Smooth muscle cell (in vitro differentiated cells): Measurements from ENCODE around the gene GPANK1. TPM values are rescaled to one million over a fixed set of nuclear protein-coding genes. Genes with fewer than 3 reads are reported as not detected.

Experiments used
- DNase-seq: peaks from one replicate; lab custom pipeline; 2025; ENCODE audit not compliant: unreplicated experiment; lab: John Stamatoyannopoulos, UW
- H2AFZ ChIP-seq: fragments of 200-600 bp; sonication (generic); 2 replicates; pipeline ENCODE4 v1.6.0; 2016; ENCODE audit warnings: antibody characterized with exemption, low read depth, mild to moderate bottlenecking
- H3F3A ChIP-seq: fragments of 200-600 bp; sonication (generic); 2 replicates; pipeline ENCODE4 v1.6.0; 2017; ENCODE audit warnings: antibody characterized with exemption, low read depth
- H3K27ac ChIP-seq: fragments of 200-600 bp; sonication (generic); 2 replicates; pipeline ENCODE4 v1.5.1; 2016; ENCODE audit warnings: low read depth, mild to moderate bottlenecking
- H3K27me3 ChIP-seq: fragments of 200-600 bp; sonication (generic); 2 replicates; pipeline ENCODE4 v1.6.1; 2016; ENCODE audit warnings: low read depth, mild to moderate bottlenecking
- H3K36me3 ChIP-seq: fragments of 200-600 bp; sonication (generic); 2 replicates; pipeline ENCODE4 v1.5.1; 2016; ENCODE audit warnings: low read depth
- H3K4me1 ChIP-seq: fragments of 200-600 bp; sonication (generic); 2 replicates; pipeline ENCODE4 v1.5.1; 2016; ENCODE audit warnings: low read depth
- H3K4me2 ChIP-seq: fragments of 200-600 bp; sonication (generic); 2 replicates; pipeline ENCODE4 v1.6.0; 2016; ENCODE audit warnings: mild to moderate bottlenecking
- H3K4me3 ChIP-seq: fragments of 200-600 bp; sonication (generic); 2 replicates; pipeline ENCODE4 v1.5.1; 2016; ENCODE audit warnings: mild to moderate bottlenecking
- H3K79me2 ChIP-seq: fragments of 200-600 bp; sonication (generic); 2 replicates; pipeline ENCODE4 v1.6.0; 2016; ENCODE audit warnings: low read depth, mild to moderate bottlenecking
- H3K9ac ChIP-seq: fragments of 200-600 bp; sonication (generic); 2 replicates; pipeline ENCODE4 v1.6.0; 2016; ENCODE audit warnings: low read depth
- H3K9me3 ChIP-seq: fragments of 200-600 bp; sonication (generic); replicated peaks from 2 replicates; pipeline ENCODE4 v1.5.1; 2016; ENCODE audit warnings: low read depth
- H4K20me1 ChIP-seq: fragments of 200-600 bp; sonication (generic); 2 replicates; pipeline ENCODE4 v1.6.0; 2016; ENCODE audit warnings: low read depth
- CTCF ChIP-seq: fragments of 200-600 bp; sonication (generic); IDR thresholded peaks from 2 replicates; pipeline ENCODE4 v1.5.1; 2017; ENCODE audit warnings: borderline replicate concordance, mild to moderate bottlenecking, antibody characterized with exemption; ENCODE audit not compliant: insufficient read depth, poor library complexity, severe bottlenecking
- WGBS: methylation state at CpG from one replicate; pipeline ENCODE4 v1.1.7; 2016; ENCODE audit warnings: low lambda C conversion rate; 5-methylcytosine and 5-hydroxymethylcytosine counted together
- polyA plus RNA-seq: library from polyadenylated mRNA; unstranded; fragments of >200 nt; fragmentation: Nextera tagmentation; extraction: Ambion mirVana; gene quantifications from 2 replicates; pipeline ENCODE4 v1.2.1, GENCODE V29; 2016
- total RNA-seq: library from RNA; depleted of rRNA; stranded (reverse); fragments of >200 nt; gene quantifications from 2 replicates; pipeline ENCODE4 v1.2.3, GENCODE V29; 2014

GPANK1 gene
- total and polyA plus RNA-seq, 2 experiments from 2014 or later, result 12.5 to 19.6 TPM

- H3K4me2 ChIP-seq, result no peak overlapping the region
- H4K20me1 ChIP-seq, result no peaks in the 10 kb centered on the region
- no peaks in the 10 kb centered on the region for H3F3A ChIP-seq
- H2AFZ ChIP-seq, result no peak overlapping the region
- H3K27ac ChIP-seq, result no peak overlapping the region
- H3K4me1 ChIP-seq, result no peaks in the 10 kb centered on the region
- WGBS, result 92% methylated on average over 4 of the region's 4 CpGs
- no peak overlapping the region for H3K4me3 ChIP-seq
- no peak overlapping the region for H3K9ac ChIP-seq
- no peak for TF ChIP-seq CTCF
- no peaks in the 10 kb centered on the region for H3K9me3 ChIP-seq
- DNase-seq, result no peak
- H3K79me2 ChIP-seq, result no peaks in the 10 kb centered on the region
- H3K36me3 ChIP-seq, result no peaks in the 10 kb centered on the region
- H3K27me3 ChIP-seq, result no peaks in the 10 kb centered on the region
Measured at GRCh38 chr6:31692353-31692752, 27.6 kb upstream of the GPANK1 start.

- Histone ChIP-seq H3K27me3 (no peaks in the 10 kb centered on the region), H3K9ac (no peak overlapping the region), H3K27ac (no peak overlapping the region), H4K20me1 (no peaks in the 10 kb centered on the region), H3K4me1 (no peaks in the 10 kb centered on the region), H3K4me3 (no peak overlapping the region), H3K79me2 (no peaks in the 10 kb centered on the region), H3K9me3 (no peaks in the 10 kb centered on the region), H3K36me3 (no peaks in the 10 kb centered on the region), H3K4me2 (no peak overlapping the region), H2AFZ (no peak overlapping the region), H3F3A (no peaks in the 10 kb centered on the region)
- DNase-seq, result no peak
- TF ChIP-seq CTCF, result no peak
- 96% methylated on average over 12 of the region's 12 CpGs for WGBS
Measured at GRCh38 chr6:31691564-31692108, 26.8 kb upstream of the GPANK1 start.

- no peaks in the 10 kb centered on the region for H3K27me3 ChIP-seq
- WGBS, result 94% methylated on average over 6 of the region's 6 CpGs
- no peak for DNase-seq
- TF ChIP-seq CTCF, result no peak
- H3K9me3 ChIP-seq, result no peaks in the 10 kb centered on the region
- H3K4me3 ChIP-seq, result no peak overlapping the region
- H3K4me1 ChIP-seq, result no peaks in the 10 kb centered on the region
- no peaks in the 10 kb centered on the region for H4K20me1 ChIP-seq
- H2AFZ ChIP-seq, result no peak overlapping the region
- H3K9ac ChIP-seq, result no peak overlapping the region
- no peaks in the 10 kb centered on the region for H3K36me3 ChIP-seq
- H3K27ac ChIP-seq, result no peak overlapping the region
- no peaks in the 10 kb centered on the region for H3F3A ChIP-seq
- H3K79me2 ChIP-seq, result no peaks in the 10 kb centered on the region
- no peak overlapping the region for H3K4me2 ChIP-seq
Measured at GRCh38 chr6:31691078-31691463, 26.3 kb upstream of the GPANK1 start.

- H3K36me3 ChIP-seq, result no peaks in the 10 kb centered on the region
- no peaks in the 10 kb centered on the region for H4K20me1 ChIP-seq
- no peak overlapping the region for H2AFZ ChIP-seq
- TF ChIP-seq CTCF, result no peak
- H3K4me1 ChIP-seq, result no peaks in the 10 kb centered on the region
- no peak overlapping the region for H3K9ac ChIP-seq
- H3K4me2 ChIP-seq, result no peak overlapping the region
- no peaks in the 10 kb centered on the region for H3K27me3 ChIP-seq
- no peak for DNase-seq
- H3K79me2 ChIP-seq, result no peaks in the 10 kb centered on the region
- H3F3A ChIP-seq, result no peaks in the 10 kb centered on the region
- WGBS, result 58% methylated on average over 10 of the region's 10 CpGs
- no peak overlapping the region for H3K4me3 ChIP-seq
- no peak overlapping the region for H3K27ac ChIP-seq
- H3K9me3 ChIP-seq, result no peaks in the 10 kb centered on the region
Measured at GRCh38 chr6:31690231-31691077, 25.7 kb upstream of the GPANK1 start.
